Non-pigmented ciliary epithelial cell (primary cell): Measurements from ENCODE around the gene MAN1B1.
"Not testable (repeated sequence)": the region's sequence is repeated elsewhere in the genome, so short reads cannot be mapped to it uniquely, and the experiment has no call there.

ENCODE experiments used
- DNase-seq: peaks from one replicate; pipeline ENCODE4 v3.0.0-alpha.2; 2010; ENCODE audit warnings: low read depth

The MAN1B1 gene

GRCh38 chr9:137110147-137110910 lies 23.5 kb downstream of the MAN1B1 start:
- no peak for DNase-seq

- no peak for DNase-seq
These were observed 24.4 kb downstream of the MAN1B1 start for GRCh38 chr9:137110911-137111787.

GRCh38 chr9:137111788-137112563 lies 25.2 kb downstream of the MAN1B1 start:
- DNase-seq = no peak

GRCh38 chr9:137112564-137113384 lies 26.0 kb downstream of the MAN1B1 start:
- no peak for DNase-seq

- no peak for DNase-seq
These were observed 26.8 kb downstream of the MAN1B1 start for GRCh38 chr9:137113385-137114159.

- DNase-seq = no peak
These were observed 27.4 kb downstream of the MAN1B1 start for GRCh38 chr9:137114220-137114612.

- DNase-seq = no peak
These were observed 28.0 kb downstream of the MAN1B1 start, which contains the start of gene DPP7 for GRCh38 chr9:137114613-137115393. Gene DPP7 (minus strand): TSS chr9:137114733. CDS start chr9:137114713, 20 bp downstream.

- DNase-seq = no peak
These were observed 28.7 kb downstream of the MAN1B1 start for GRCh38 chr9:137115394-137116026.

GRCh38 chr9:137116027-137116507 lies 29.3 kb downstream of the MAN1B1 start:
- no peak for DNase-seq

GRCh38 chr9:137116728-137117127 lies 29.9 kb downstream of the MAN1B1 start:
- no peak for DNase-seq

GRCh38 chr9:137117269-137117731 lies 30.5 kb downstream of the MAN1B1 start:
- DNase-seq = no peak

- not testable (repeated sequence) for DNase-seq
These were observed 31.4 kb downstream of the MAN1B1 start for GRCh38 chr9:137118092-137118603.

- DNase-seq = not testable (repeated sequence)
These were observed 35.4 kb downstream of the MAN1B1 start for GRCh38 chr9:137121927-137122795.

- DNase-seq = not testable (repeated sequence)
These were observed 36.1 kb downstream of the MAN1B1 start for GRCh38 chr9:137122796-137123467.

GRCh38 chr9:137123468-137123837 lies 36.7 kb downstream of the MAN1B1 start:
- DNase-seq = no peak

- DNase-seq = not testable (repeated sequence)
These were observed 37.2 kb downstream of the MAN1B1 start for GRCh38 chr9:137123952-137124462.

- no peak for DNase-seq
These were observed 40.0 kb downstream of the MAN1B1 start for GRCh38 chr9:137126786-137127185.
